ENCODE data around the gene CAVIN2.

GRCh38 chr2:191818133-191818532 lies 28.8 kb downstream of the CAVIN2 start:
- TF ChIP-seq CTCF (IDR thresholded peaks at IDR 0.05) (no peak), EP300 (IDR thresholded peaks at IDR 0.05) (no peak)
